HG03066 (cell line): ENCODE data around the gene LYPLA2.
"Not testable (repeated sequence)": the region's sequence is repeated elsewhere in the genome, so short reads cannot be mapped to it uniquely, and the experiment has no call there.

Experiments used
- ATAC-seq: cut with Tn5 transposase; IDR thresholded peaks from one replicate; pipeline ENCODE4 v1.9.1; 2021; ENCODE audit warnings: low read depth; ENCODE audit not compliant: unreplicated experiment

LYPLA2 gene

GRCh38 chr1:23777979-23778814, 12.7 kb upstream of the LYPLA2 start, which contains the start of gene PITHD1:
Gene PITHD1, plus strand, starts transcription at chr1:23778418. Its CDS starts 98 bp downstream, at chr1:23778516.
- peak; percentile 52 for ATAC-seq

- ATAC-seq = no peak
Measured at GRCh38 chr1:23779826-23780371, 11.0 kb upstream of the LYPLA2 start.

- ATAC-seq = not testable (repeated sequence)
Measured at GRCh38 chr1:23783141-23783540, 7.8 kb upstream of the LYPLA2 start.

- no peak for ATAC-seq
Measured at GRCh38 chr1:23784846-23785245, 6.1 kb upstream of the LYPLA2 start.

GRCh38 chr1:23787701-23788100, 3.2 kb upstream of the LYPLA2 start:
- ATAC-seq = no peak

GRCh38 chr1:23788695-23789094, 2.2 kb upstream of the LYPLA2 start:
- no peak for ATAC-seq

- ATAC-seq = no peak
Measured at GRCh38 chr1:23791516-23792047, 637 bp downstream of the LYPLA2 start.

- no peak for ATAC-seq
Measured at GRCh38 chr1:23792151-23792945, 1.4 kb downstream of the LYPLA2 start.

GRCh38 chr1:23793018-23793781, 2.3 kb downstream of the LYPLA2 start:
- no peak for ATAC-seq

GRCh38 chr1:23793861-23794731, 3.2 kb downstream of the LYPLA2 start:
- ATAC-seq = no peak

- not testable (repeated sequence) for ATAC-seq
Measured at GRCh38 chr1:23794732-23795182, 3.8 kb downstream of the LYPLA2 start.

- no peak for ATAC-seq
Measured at GRCh38 chr1:23795676-23796465, 4.9 kb downstream of the LYPLA2 start.

GRCh38 chr1:23796466-23797271, 5.7 kb downstream of the LYPLA2 start:
- no peak for ATAC-seq

- no peak for ATAC-seq
Measured at GRCh38 chr1:23797478-23798448, 6.8 kb downstream of the LYPLA2 start.

- ATAC-seq = no peak
Measured at GRCh38 chr1:23798662-23799142, 7.8 kb downstream of the LYPLA2 start.

GRCh38 chr1:23799255-23799569, 8.3 kb downstream of the LYPLA2 start:
- ATAC-seq = no peak
